Stimulated activated CD4-positive, alpha-beta T cell treated with anti-CD3 and anti-CD28 coated beads, Interleukin-2, amount 100 ng/mL, for 4 hours (primary cell): ENCODE measurements around the gene ANTXR1.

Experiments
- DNase-seq: peaks from one replicate; pipeline ENCODE4 v3.0.0-alpha.2; 2020; ENCODE audit warnings: low read depth

The ANTXR1 gene

DNA sequence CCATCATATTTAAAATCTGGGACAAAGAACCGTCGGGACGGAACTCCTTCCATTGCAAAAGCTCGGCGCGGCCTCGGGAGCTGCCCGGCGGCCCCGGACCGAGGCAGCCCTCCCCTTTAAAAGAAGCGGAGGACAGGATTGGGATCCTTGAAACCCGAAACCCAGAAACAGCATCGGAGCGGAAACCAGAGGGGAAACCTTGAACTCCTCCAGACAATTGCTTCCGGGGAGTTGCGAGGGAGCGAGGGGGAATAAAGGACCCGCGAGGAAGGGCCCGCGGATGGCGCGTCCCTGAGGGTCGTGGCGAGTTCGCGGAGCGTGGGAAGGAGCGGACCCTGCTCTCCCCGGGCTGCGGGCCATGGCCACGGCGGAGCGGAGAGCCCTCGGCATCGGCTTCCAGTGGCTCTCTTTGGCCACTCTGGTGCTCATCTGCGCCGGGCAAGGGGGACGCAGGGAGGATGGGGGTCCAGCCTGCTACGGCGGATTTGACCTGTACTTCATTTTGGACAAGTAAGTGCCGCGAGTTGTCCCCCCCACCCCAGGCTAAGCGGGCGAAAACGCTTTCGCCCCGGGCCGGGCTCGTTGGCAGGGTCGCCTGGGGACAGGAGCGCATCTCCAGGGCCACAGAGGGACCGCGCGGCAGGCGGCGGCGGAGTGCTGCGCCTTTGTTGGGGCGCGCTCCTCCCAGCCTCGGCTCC is at the start of gene ANTXR1:
ANTXR1 (plus strand) TSS at position 38 of the 698 bp plus-strand sequence; CDS start at position 359, 321 bp downstream.
- DNase-seq, result no peak

- DNase-seq, result no peak
Observed at GRCh38 chr2:68964282-68964681, 48.7 kb upstream of the ANTXR1 start.

- DNase-seq, result no peak
Observed at GRCh38 chr2:68968221-68968620, 44.8 kb upstream of the ANTXR1 start.

DNA sequence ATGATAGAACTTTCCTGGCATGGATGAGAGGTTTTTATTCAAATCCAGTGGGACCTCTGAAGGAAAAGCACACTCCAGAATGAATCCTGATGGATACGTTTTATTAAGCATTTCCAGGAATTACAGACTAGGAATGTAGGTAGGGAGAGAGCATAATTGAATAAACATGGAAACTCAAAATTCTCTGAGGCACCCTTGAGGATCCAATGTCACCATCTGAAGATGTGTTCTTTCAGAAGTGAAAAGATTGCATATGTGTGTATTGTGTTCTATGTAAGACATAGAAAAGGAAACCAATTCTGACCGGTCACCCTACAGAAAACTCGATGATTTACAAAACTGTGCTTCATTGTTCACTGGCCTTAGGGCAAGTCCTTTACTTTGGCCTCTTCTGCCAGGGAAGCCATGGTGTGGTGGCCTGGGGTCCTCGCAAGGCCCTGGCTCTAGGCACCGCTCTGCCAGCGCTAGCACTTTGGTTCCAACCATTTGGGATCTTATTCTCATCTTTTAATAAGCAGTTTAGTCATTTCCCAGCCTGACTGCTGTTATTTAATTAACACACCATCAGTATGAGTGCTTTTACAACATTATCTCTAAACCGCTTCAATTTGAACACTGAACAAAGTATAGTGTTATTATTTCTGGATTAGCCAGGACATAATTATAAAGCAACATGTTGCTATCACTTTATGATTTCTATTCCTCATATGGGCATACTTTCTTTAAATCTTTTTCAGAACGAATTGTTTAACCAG is 43.1 kb upstream of the ANTXR1 start:
- no peak for DNase-seq

GRCh38 chr2:68970566-68971265 is 42.3 kb upstream of the ANTXR1 start:
- no peak for DNase-seq

DNA sequence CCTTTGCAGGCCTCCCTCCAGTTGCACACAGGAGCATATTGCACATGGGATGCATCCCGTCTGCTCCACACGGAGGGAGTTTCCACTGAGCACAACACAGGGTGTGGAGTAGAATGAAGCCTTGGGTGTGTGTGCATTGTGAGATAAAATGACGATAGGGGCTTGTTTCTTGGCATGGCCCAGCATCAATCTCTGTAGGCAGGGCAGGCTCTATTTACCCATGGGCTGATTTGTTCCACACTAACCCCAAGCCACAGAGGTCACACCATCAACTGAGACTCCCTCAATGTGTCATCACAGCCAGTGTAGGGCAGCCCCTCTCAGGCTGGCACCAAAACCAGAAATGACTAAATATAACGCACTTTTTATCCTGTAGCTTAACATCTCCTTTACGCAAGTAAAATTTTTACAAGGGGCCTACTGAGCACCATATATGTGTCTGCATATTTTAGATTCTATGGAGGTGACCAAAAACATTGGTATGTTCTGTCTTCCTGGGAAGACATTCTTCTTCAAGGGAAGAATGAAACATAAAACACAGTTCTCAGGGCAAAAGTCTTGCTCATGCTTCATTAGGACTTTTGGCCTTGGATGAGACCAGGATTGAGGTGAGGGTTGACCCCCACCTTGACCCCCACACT is 41.3 kb upstream of the ANTXR1 start:
- DNase-seq, result no peak

- no peak for DNase-seq
Observed at GRCh38 chr2:68974251-68974650, 38.7 kb upstream of the ANTXR1 start, which contains the start of gene GKN1. GKN1 (plus strand) TSS chr2:68974636; CDS start chr2:68974678, 42 bp downstream.

DNA sequence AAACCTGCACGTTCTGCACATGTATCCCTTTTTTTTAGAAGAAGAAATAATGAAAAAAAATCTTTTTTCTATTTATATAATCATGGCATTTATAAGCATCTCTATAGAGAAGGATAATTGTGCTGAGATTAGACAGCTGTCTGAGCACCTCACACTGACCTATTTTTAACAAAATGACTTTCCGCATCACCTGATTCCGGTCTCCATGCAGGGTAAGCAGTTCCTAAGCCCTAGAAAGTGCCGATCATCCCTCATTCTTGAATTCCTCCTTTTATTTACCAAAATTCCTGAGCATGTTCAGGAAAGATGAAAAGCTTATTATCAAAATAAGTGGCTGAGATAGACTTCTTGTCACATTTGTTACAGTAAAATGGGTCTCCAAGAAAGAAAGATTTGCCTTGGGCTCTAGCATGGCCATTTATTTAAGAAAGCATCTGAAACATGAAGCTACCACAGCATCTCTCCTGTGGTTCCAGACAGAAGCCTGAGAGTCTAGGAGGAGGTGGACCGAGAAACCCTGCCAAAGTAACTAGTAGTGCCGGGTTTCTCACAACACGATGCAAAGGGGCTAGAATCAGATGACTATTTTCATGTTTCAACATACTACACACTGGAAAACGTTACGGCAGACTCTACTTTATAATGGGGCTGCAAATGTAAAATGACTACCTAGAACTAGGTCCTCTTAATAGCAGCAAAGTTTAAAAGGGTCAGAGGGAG is 37.9 kb upstream of the ANTXR1 start:
- no peak for DNase-seq

DNA sequence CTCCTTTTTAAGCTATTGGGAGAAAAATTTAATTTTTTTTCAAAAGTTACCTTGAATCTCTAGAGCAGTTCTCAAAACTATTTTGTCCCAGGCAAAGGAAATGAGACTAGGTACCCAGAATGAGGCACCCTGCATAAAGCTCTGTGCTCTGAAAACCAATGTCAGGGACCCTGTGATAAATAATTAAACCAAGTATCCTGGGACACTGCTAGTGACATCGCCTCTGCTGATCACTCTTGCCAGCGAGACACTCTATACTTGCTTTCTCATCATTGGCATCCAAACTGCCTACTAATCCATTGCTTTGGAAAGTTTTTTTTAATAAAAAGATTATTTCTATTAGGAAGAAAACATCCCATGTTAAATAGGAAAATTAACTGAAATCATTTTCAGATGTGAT is 37.1 kb upstream of the ANTXR1 start:
- no peak for DNase-seq

GRCh38 chr2:68977453-68977852 is 35.5 kb upstream of the ANTXR1 start:
- DNase-seq, result no peak

DNA sequence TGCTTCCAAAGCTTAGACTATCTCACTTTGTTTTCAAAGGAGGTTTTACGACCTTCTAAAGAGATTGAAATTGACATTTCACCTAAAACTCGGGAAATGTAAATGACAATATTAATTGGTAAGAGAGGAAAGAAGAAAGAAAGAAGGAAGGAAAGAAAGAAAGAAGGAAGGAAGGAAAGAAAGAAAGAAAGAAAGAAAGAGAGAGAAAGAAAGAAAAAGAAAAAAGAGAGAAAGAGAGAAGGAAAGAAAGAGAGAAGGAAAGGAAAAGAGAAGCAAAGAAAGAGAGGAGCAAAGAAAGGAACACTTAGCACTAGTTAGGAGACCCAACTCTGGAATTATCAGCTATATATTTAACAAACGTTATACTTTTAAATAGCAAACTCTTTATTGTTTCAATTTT is 34.9 kb upstream of the ANTXR1 start:
- DNase-seq, result no peak

DNA sequence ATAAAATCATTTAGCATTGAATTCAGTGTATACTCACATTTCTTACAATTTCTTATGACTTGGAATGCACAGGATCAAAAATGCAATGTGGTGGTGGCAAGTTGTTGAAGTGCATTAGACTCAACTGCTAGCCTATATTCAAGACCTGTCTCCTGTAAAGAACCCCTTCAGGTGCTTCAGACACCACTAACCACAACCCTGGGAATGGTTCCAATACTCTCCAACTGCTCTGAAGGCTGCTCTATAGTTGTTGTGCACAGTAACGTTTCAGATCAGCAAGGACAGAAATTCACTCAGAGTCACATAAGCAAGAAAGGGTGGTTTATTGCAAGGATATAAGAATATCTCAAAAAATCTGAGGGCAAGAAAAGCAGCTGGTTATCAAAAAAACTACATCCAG is 32.0 kb upstream of the ANTXR1 start:
- no peak for DNase-seq

GRCh38 chr2:68987021-68987503 is 25.9 kb upstream of the ANTXR1 start:
- DNase-seq, result no peak

DNA sequence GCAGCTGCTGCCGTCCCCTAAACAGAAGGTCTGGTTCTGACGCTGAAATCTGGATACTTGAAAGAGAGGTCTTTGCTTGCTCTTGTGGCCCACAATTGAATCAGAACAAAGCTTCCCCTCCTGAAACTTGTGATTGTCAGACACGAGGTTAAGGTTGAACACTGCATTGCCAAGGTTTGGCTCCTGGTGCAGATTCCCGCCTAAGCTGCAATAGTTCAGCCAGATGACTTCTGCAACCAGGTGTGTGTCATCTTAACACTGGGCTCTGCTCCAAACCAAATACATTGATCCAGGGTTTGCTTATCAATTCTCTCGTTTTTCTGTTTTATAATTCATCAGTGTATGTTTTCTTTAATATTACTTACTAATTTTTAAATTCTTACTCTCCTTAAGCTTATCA is 23.9 kb upstream of the ANTXR1 start:
- DNase-seq, result no peak

DNA sequence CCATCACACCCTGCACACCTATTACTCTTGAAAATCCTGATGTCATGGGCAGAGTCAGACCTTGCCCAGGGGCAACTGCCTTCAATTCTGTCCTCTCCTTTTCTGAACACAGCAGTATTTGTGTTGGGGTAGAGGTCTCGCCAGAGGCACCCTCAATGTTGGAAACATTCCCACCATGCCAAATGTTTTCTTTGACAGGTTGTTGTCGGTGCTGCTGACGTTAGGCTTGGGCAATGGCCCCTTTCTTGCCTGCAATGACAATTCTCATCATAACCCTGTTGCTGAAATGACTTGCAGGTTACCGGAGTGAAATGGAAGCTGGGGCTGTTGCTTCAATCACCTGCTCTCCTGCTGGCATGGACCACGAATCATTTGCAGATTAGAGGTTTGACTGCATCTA is 20.6 kb upstream of the ANTXR1 start:
- no peak for DNase-seq

DNA sequence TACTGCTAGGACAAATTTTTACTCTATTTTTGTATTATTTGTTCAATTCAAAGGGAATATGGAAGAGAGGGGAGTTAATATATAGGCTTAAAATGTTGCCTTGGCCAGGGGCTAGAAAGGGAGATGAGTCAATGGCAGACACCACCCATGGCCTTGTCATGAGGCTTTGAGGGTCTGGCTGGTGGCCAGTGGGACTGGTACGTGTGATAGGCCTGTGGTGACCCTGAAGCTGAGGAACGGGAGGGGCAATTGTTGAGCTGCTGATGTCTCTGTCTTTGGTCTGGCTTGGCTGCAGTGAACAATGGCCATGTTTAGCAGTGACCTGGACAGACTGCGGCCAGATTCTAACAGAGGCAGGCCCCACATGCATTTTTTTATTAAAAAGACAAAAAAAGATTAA is 20.0 kb upstream of the ANTXR1 start:
- DNase-seq, result no peak

GRCh38 chr2:68993660-68994059 is 19.3 kb upstream of the ANTXR1 start:
- DNase-seq, result no peak

DNA sequence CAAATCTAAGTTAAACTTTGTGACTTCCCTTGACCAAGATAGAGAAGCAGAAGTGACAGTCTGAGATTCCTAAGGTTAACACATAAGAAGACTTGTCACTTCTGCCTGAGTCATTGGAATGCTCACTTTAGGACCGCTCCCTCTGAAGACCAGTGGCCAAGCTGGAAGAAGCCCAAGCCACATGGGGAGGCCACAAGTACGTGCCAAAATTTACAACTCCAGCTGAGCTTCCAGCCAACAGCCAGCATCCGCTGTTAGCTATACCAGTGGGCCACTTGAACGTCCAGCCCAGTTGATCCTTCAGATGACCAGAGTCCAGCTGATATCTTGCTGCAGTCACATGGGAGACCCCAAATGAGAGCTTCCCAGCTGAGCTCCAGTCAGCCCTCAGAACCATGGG is 18.1 kb upstream of the ANTXR1 start:
- no peak for DNase-seq

DNA sequence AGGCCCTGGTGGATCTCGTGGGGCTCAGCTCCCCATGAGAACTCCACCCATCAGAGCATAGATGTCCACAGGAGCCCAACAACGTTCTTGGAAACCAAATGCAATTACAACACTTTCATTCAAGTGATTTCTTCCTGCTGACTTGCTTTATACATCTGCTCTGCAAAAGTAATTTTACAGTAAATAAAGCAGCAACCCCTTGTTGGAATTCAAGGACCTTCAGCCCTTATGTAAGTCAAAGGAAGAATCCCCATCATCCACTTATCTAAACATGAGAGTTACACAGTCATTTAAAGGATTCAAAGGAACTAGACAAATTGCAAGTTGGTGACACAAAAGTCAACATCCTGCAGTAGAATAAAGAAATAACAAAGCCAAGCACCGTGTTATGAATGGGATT is 17.1 kb upstream of the ANTXR1 start:
- DNase-seq, result no peak

- DNase-seq, result no peak
Observed at GRCh38 chr2:68997401-68997800, 15.6 kb upstream of the ANTXR1 start.

- no peak for DNase-seq
Observed at GRCh38 chr2:69001879-69002278, 11.1 kb upstream of the ANTXR1 start.

DNA sequence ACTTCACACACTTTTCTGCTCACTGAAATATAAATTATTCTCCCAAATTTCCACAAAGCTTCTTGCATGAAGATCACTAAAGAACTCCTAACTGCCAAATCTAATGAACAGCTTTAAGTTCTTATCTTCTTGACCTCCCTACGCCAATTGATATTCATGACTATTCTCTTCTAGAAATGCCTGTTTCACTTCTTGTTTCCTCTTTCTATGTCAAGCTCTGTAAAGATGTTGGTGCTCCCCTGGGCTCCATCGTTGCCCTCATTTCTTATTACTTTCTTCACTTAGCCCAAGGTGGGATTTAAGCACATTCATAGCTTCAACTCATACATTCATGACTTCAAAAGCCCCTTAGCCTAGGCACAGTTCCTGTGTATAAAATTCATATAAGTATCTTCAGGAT is 9.2 kb upstream of the ANTXR1 start:
- DNase-seq, result no peak
